HFFc6 (cell line): ENCODE data around the gene MOCOS. TPM values are rescaled to one million over a fixed set of nuclear protein-coding genes. Genes with fewer than 3 reads are reported as not detected.

ENCODE experiments used
- DNase-seq: peaks from one replicate; pipeline ENCODE4 v3.0.0-alpha.2; 2018
- H3K27ac Mint-ChIP-seq: 2 replicates; pipeline ENCODE4 v1.8.0; 2020; ENCODE audit warnings: mild to moderate bottlenecking, mixed read lengths
- H3K27me3 Mint-ChIP-seq: 2 replicates; pipeline ENCODE4 v1.8.0; 2021; ENCODE audit warnings: mild to moderate bottlenecking, moderate library complexity, mixed read lengths; ENCODE audit not compliant: insufficient read depth
- H3K36me3 Mint-ChIP-seq: 2 replicates; pipeline ENCODE4 v1.8.0; 2021; ENCODE audit warnings: low read depth, mixed read lengths
- H3K4me1 Mint-ChIP-seq: 2 replicates; pipeline ENCODE4 v1.8.0; 2020; ENCODE audit warnings: low read depth, mixed read lengths
- H3K4me3 Mint-ChIP-seq: 2 replicates; pipeline ENCODE4 v1.8.0; 2020; ENCODE audit warnings: mild to moderate bottlenecking, moderate library complexity, mixed read lengths
- H3K9me3 Mint-ChIP-seq: 2 replicates; pipeline ENCODE4 v1.8.0; 2020; ENCODE audit warnings: mild to moderate bottlenecking, mixed read lengths
- total RNA-seq, 6 experiments: library from RNA; stranded (reverse); fragmentation: NEBNext Ultra II Directional; extraction: Animal tissue kit (Norgen Biotek cat#: 25700); gene quantifications; 2 replicates in 1 of 6; 3 replicates in 5 of 6; pipeline ENCODE4 v1.2.3, GENCODE V29; 2021
- TF ChIP-seq, protein P1 (sequence below): fragments of 200-600 bp; sonication (generic); IDR thresholded peaks from 2 replicates; pipeline ENCODE4 v1.5.0; 2021; ENCODE audit warnings: antibody characterized with exemption, mild to moderate bottlenecking

The MOCOS gene
- total RNA-seq, 6 experiments from 2014 or later = 1.7 to 3.0 (median 2.5) TPM

DNA sequence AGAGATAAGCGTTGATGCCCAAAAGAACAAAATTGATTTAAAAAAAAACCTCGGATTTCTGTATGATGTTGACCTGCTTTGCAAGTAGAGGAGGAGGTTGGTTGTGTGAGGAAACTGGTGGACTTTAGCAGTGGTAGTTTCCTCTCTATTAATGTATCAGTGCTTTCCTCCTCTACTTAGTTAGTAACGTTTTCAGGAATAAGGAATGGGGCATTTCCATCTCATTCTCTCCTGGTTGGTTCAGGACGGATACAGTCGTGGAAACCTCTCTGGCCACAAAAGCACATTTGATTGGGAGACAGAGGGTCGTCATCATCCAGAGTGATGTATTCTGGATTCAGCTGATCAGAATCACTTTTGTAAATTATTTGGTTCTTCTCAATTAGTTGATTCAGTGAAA, 111.7 kb downstream of the MOCOS start:
- Mint-ChIP-seq H3K27ac (no peak overlapping the region), H3K4me3 (peak overlapping the region; percentile 67)

DNA sequence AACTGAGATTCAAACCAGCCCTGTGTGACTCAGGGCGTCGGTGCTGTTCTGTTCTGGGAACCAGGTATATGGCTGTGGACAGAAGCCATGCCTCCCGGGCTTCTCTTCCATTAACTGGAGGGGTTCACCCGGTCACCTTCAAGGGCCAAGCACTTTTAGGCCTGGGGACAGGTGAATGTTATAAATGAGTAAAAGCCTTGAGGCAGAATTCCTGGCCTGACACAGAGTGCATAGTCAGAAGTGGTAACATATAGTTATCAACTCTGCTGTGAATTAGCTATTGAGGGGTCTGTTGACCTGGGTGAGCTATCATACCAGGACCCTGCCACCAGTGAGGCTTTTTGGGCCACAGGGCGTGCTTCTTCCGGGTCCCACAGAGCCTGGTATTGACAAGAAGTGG, 112.9 kb downstream of the MOCOS start:
- Mint-ChIP-seq H3K9me3 (no peaks in the 10 kb centered on the region), H3K27ac (no peak overlapping the region), H3K36me3 (no peaks in the 10 kb centered on the region; the same call in 1 of the 2 replicates), H3K4me3 (no peak overlapping the region), H3K4me1 (peaks cover 59% of the 10 kb centered on the region), H3K27me3 (no peaks in the 10 kb centered on the region; the same call in none of the 2 replicates)
- DNase-seq = no peak
- TF ChIP-seq, protein P1, sequence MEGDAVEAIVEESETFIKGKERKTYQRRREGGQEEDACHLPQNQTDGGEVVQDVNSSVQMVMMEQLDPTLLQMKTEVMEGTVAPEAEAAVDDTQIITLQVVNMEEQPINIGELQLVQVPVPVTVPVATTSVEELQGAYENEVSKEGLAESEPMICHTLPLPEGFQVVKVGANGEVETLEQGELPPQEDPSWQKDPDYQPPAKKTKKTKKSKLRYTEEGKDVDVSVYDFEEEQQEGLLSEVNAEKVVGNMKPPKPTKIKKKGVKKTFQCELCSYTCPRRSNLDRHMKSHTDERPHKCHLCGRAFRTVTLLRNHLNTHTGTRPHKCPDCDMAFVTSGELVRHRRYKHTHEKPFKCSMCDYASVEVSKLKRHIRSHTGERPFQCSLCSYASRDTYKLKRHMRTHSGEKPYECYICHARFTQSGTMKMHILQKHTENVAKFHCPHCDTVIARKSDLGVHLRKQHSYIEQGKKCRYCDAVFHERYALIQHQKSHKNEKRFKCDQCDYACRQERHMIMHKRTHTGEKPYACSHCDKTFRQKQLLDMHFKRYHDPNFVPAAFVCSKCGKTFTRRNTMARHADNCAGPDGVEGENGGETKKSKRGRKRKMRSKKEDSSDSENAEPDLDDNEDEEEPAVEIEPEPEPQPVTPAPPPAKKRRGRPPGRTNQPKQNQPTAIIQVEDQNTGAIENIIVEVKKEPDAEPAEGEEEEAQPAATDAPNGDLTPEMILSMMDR = no peak

More for the DNA sequence above, 111.7 kb downstream of the MOCOS start:
- Mint-ChIP-seq H3K9me3 (no peaks in the 10 kb centered on the region), H3K4me1 (peaks cover 50% of the 10 kb centered on the region), H3K36me3 (no peaks in the 10 kb centered on the region; the same call in 1 of the 2 replicates), H3K27me3 (no peaks in the 10 kb centered on the region; the same call in none of the 2 replicates)
- no peak for DNase-seq
- TF ChIP-seq, protein P1 = no peak

DNA sequence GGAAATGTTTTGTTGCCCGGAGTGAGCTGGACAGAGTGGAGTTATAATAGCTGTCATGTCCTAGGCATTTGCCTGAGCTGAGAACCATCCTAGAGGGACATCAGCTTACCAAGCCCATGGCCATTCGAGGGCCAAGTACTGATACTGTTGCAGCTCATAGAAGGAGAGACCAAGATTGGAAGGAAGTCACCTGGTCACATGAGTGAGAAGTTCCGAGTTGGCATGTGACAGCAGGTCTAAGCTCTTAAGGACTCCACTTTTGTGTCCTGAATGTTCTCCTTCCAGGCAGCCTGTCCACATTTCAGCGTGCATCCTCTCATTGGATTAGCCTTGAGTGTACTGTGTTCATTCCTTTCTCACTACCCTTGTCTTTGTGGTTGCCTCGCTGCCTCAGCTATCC, 114.6 kb downstream of the MOCOS start:
- no peaks in the 10 kb centered on the region; the same call in none of the 2 replicates for H3K27me3 Mint-ChIP-seq

DNA sequence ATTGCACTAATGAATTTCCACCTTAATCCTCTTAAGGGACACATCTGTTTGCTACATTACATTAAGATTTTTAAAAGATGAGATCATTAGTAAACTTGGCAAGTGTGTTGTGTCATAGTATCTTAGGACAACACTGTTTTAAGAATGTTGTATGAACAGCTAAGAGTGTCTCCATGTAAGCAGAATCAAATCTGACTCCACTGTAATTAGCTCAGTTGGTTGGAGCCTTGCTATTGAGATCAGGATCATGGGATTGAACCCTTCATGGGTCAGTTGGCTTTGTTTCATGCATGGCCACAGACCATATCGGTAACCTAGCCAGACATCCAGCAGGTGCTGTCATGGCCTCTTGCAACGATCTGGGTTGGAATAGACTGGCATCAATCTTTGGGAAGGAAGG, 115.4 kb downstream of the MOCOS start:
- Mint-ChIP-seq H3K27me3 (no peaks in the 10 kb centered on the region; the same call in none of the 2 replicates), H3K27ac (peak overlapping the region; percentile 19; the same call in 1 of the 2 replicates), H3K4me1 (peaks cover 82% of the 10 kb centered on the region), H3K4me3 (no peak overlapping the region), H3K9me3 (no peaks in the 10 kb centered on the region), H3K36me3 (no peaks in the 10 kb centered on the region; the same call in 1 of the 2 replicates)
- DNase-seq = peak; percentile 31
- TF ChIP-seq, protein P1 = no peak

More for the DNA sequence above, 114.6 kb downstream of the MOCOS start:
- no peaks in the 10 kb centered on the region for H3K9me3 Mint-ChIP-seq
- H3K36me3 Mint-ChIP-seq = no peaks in the 10 kb centered on the region; the same call in 1 of the 2 replicates
- H3K4me1 Mint-ChIP-seq = peaks cover 75% of the 10 kb centered on the region
- 0 out of 2 replicates have a peak overlapping the region, but pooled peaks have one; percentile 24 for H3K27ac Mint-ChIP-seq
- H3K4me3 Mint-ChIP-seq = no peak overlapping the region
- TF ChIP-seq, protein P1 = no peak
- no peak for DNase-seq

DNA sequence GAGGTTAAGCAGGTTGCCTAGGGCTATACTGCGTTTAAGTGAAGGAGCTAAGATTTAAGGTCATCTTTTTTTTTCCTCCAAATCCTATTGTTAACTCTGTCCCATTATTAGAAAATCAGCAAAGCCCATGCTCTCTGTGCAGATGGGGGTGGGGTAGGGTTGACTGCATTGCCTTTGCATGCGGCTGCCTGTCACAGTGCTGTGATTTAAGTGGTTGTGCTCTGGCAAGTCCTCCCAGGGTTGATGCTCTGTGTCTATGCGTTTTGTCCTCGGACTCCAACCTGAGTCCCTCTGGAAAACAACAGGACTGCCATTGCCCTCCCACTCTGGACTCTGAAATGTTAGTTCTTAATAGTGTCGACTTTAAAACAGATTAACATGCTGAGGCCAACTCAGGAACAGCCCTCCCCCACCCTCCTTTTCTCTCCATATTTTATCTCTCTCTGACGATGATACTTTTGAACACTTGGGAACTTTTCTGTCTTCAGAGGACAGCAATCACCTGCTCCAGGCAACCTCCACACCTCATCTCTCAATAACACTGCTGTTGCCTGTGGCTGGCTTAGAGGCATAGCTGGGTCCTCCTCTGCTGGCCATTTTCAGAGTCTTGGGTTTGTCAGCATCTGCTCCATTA, 116.0 kb downstream of the MOCOS start:
- TF ChIP-seq, protein P1 = no peak
- Mint-ChIP-seq H3K9me3 (no peaks in the 10 kb centered on the region), H3K27me3 (no peaks in the 10 kb centered on the region; the same call in none of the 2 replicates), H3K4me3 (no peak overlapping the region), H3K4me1 (peaks cover 89% of the 10 kb centered on the region), H3K36me3 (no peaks in the 10 kb centered on the region; the same call in 1 of the 2 replicates), H3K27ac (no peak overlapping the region)
- DNase-seq = no peak
